ES-I3 (cell line): ENCODE measurements around the gene DGKD.
A peak's percentile ranks its signal among the peaks of the same experiment; 100 is the strongest.

Source experiments
- H3K36me3 ChIP-seq: 2 replicates; pipeline ENCODE4 v1.6.1; 2013; ENCODE audit warnings: mild to moderate bottlenecking, low read length, control low read depth, moderate library complexity; ENCODE audit not compliant: insufficient read depth
- H3K4me1 ChIP-seq: 2 replicates; pipeline ENCODE4 v1.6.1; 2013; ENCODE audit warnings: mild to moderate bottlenecking, control low read depth, low read length; ENCODE audit not compliant: insufficient read depth
- H3K9ac ChIP-seq: 2 replicates; pipeline ENCODE4 v1.6.1; 2013; ENCODE audit warnings: low read depth, mild to moderate bottlenecking, low read length, moderate library complexity
- H3K9me3 ChIP-seq: 2 replicates; pipeline ENCODE4 v1.6.1; 2013; ENCODE audit warnings: mild to moderate bottlenecking, low read length, moderate library complexity; ENCODE audit not compliant: control insufficient read depth, insufficient read depth

The DGKD gene, protein sequence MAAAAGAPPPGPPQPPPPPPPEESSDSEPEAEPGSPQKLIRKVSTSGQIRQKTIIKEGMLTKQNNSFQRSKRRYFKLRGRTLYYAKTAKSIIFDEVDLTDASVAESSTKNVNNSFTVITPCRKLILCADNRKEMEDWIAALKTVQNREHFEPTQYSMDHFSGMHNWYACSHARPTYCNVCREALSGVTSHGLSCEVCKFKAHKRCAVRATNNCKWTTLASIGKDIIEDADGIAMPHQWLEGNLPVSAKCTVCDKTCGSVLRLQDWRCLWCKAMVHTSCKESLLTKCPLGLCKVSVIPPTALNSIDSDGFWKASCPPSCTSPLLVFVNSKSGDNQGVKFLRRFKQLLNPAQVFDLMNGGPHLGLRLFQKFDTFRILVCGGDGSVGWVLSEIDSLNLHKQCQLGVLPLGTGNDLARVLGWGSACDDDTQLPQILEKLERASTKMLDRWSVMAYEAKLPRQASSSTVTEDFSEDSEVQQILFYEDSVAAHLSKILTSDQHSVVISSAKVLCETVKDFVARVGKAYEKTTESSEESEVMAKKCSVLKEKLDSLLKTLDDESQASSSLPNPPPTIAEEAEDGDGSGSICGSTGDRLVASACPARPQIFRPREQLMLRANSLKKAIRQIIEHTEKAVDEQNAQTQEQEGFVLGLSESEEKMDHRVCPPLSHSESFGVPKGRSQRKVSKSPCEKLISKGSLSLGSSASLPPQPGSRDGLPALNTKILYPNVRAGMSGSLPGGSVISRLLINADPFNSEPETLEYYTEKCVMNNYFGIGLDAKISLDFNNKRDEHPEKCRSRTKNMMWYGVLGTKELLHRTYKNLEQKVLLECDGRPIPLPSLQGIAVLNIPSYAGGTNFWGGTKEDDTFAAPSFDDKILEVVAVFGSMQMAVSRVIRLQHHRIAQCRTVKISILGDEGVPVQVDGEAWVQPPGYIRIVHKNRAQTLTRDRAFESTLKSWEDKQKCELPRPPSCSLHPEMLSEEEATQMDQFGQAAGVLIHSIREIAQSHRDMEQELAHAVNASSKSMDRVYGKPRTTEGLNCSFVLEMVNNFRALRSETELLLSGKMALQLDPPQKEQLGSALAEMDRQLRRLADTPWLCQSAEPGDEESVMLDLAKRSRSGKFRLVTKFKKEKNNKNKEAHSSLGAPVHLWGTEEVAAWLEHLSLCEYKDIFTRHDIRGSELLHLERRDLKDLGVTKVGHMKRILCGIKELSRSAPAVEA

DNA sequence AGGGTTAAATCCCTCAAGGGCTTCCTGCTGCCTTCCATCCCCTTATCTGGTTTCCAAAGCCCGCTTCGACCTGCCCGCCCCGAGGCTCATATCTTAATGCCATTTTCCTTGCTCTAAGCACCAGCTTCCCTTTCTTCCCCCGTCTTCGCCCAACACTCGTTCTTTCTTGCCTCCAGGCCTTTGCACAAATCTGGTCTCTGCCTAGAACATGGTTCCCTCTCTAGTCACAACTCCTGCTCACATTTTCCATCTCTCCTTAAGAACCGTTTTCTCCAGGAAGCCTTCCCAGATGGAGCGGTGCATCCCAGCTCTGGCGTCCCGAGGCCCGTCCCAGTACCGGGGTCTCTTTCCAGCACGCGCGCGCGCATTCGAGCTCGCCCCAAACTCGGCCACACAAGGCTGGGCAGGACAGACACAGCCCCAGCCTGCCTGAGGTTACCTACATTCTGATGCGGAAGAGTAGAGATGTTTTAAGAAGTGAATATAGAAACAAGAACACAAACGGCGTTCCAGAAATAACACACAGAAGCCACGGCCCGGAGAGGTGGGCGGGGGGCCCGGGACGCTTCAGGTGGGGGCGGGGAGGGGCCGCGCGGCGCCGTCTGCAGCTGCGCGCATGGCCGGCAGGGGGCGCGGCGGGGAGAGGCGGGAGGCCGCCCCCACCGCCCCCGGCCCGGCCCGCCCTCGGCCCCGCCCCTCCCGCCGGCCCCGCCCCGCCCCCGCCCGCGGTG is at the start of gene DGKD:
TSS of gene DGKD (plus strand) at position 726 of the 731 bp plus-strand sequence. CDS start 25 bp downstream, outside the sequence.
- Histone ChIP-seq H3K4me1 (peaks cover 9% of the 10 kb centered on the region; the same call in 1 of the 2 replicates), H3K9ac (peak within 1 kb of the TSS; percentile 92), H3K36me3 (no peaks in the 10 kb centered on the region), H3K9me3 (no peaks in the 10 kb centered on the region)

GRCh38 chr2:233307565-233307964 is 46.7 kb upstream of the DGKD start, which contains the start of gene SAG:
Gene SAG (plus strand): TSS chr2:233307816. CDS start chr2:233309190, 1,374 bp downstream.
- H3K9ac ChIP-seq: no peak within 1 kb of the TSS
- H3K4me1 ChIP-seq: no peaks in the 10 kb centered on the region; the same call in 1 of the 2 replicates
- H3K36me3 ChIP-seq: no peaks in the 10 kb centered on the region
- no peaks in the 10 kb centered on the region for H3K9me3 ChIP-seq

DNA sequence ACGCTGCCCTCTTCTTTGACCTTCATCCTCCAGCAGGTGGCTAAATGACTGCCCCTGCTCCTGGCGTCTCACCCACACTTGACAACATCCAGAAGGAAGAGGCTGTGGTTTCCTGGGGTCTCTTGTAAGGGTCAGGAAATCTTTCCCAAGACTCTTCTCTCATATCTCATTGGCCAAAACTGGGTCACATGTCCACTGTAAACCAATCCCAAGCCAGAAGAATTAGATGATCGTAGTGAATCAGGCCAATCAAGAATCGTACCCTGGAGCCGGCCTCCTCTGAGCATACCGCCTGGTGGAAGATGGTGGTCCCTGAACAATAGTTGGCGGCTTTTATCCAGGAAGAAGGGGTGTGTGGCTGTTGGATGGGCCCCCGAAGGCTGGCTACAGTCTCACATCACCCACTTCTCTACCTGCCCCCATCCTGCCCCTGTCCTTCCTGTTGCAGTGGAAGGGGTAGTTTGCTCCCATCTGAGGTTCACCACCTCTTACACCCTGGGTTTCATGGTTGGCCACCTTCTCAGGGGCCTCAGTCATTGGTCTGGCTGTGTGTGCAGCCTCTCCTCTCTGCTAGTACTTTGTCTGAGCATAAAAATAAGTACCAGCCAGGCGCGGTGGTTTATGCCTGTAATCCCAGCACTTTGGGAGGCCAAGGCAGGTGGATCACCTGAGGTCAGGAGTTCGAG is 42.9 kb upstream of the DGKD start:
- no peak overlapping the region for H3K9ac ChIP-seq
- H3K36me3 ChIP-seq: no peaks in the 10 kb centered on the region
- H3K9me3 ChIP-seq: no peaks in the 10 kb centered on the region
- H3K4me1 ChIP-seq: no peaks in the 10 kb centered on the region; the same call in 1 of the 2 replicates

DNA sequence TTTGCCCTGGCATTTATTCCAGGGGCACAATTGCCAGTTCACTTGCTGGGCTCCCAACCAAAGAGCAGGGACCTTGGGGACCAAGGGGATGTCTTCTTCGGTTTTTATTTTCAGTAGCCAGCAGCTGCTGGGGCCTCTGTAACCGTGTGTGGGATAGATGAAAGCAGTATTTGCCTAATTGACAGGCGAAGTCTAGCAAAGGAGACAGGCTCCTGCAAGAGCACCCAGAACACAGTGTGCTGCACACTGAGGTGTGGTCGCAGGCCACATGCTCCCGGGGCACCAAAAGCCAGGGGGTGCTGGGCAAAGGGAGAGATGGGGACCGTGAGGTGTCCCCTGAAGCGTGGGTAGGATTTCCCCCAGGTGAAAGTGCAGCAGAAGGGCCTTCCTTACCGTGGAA is 41.4 kb upstream of the DGKD start:
- Histone ChIP-seq H3K9ac (no peak overlapping the region), H3K9me3 (no peaks in the 10 kb centered on the region), H3K36me3 (no peaks in the 10 kb centered on the region), H3K4me1 (no peaks in the 10 kb centered on the region)

DNA sequence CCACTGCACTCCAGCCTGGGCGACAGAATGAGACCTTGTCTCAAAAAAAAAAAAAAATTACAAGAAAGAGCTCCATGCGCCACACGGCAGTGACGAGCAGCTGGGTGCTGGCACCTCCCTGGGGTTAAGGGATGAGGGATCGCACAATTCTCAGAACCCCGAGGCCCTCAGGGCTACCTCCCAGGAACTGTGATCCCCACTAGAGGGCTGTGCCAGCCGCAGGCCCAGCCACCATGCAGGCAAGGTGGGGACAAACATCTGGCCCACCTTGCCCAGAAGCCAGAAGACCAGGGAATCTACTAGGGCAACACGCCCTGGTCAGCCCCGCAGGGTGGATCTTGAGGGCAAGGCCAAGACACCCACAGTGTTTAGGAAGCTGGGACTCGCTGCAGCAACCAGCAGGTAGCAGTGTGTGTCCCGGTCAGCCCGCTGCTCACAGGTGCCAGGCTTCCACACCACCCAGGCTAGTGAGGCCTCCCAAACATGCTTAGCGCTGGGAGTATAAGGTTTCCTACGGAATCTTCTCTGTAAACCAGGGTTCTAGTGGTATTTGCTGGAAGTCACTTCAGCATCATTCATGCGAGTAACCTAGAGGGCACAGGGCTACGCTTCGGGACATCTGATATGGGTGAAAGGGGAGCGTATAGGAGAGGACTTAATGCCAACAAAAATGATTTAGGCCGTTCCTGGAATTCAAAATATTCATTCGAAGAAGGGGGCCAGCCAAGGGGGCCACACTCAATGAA is 39.9 kb upstream of the DGKD start:
- Histone ChIP-seq H3K9ac (no peak overlapping the region), H3K36me3 (no peaks in the 10 kb centered on the region), H3K4me1 (no peaks in the 10 kb centered on the region), H3K9me3 (no peaks in the 10 kb centered on the region)

DNA sequence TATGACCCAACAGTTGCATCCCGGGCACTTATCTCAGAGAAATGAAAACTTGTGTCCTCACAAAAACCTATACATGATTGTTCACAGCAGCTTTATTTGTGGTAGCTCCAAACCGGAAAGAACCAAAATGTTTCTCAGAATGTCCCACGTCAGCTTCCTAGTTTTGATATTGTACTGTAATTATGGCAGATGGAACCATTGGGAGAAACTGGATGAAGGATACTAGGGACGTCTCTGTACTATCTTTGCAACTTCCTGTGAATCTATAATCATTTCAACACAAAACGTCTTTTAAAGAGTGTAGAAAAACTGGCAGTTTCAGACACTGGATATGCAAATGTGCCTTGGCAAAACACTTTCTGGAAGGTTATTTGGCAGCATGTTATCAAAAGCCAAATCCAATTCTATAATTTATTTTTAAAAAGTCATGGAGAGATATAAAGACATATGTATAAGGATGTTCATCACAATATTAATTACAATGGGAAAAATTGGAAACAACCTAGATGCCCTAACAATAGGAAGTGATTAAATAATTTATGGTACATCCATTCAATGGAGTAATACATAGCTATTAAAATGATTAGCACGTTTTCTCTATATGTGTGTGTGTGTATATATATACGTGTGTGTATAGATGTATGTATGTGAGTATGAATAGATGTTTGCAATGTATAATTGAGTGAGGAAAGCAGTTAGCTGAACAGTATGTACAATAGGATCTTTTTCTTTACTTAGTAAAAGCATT is 36.9 kb upstream of the DGKD start:
- H3K4me1 ChIP-seq: no peaks in the 10 kb centered on the region
- no peak overlapping the region for H3K9ac ChIP-seq
- no peaks in the 10 kb centered on the region for H3K9me3 ChIP-seq
- H3K36me3 ChIP-seq: no peaks in the 10 kb centered on the region

DNA sequence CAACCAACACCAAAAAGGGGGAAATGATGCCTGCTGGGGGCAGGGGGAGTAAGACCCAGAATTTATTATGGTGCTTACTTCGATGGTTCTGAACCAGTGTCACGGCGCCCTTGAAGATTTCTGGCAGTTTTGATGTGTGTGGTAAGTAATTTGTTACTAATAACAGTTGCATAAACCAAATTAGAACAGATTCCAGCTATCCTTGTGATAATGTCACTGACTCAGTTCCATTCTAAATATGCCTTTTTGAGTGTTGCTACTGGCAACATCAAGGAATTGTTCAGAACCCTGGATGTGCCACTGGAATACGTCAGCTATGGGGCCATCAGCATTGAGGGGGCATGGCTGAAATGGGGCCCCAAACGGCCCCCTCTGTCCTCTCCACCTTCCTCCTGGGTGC is 35.0 kb upstream of the DGKD start:
- no peaks in the 10 kb centered on the region for H3K4me1 ChIP-seq

DNA sequence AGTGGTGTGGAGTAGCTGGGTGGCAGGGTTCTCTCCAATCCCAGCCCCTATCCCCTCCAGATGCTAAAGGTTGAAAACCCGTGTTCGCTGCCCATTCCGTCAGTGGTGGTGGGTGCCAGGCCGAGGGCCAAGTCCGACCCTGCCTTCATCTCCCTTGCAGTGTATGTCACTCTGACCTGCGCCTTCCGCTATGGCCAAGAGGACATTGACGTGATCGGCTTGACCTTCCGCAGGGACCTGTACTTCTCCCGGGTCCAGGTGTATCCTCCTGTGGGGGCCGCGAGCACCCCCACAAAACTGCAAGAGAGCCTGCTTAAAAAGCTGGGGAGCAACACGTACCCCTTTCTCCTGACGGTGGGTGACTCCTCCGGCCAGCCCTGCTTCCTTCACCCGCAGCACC is 33.8 kb upstream of the DGKD start:
- Histone ChIP-seq H3K9me3 (no peaks in the 10 kb centered on the region), H3K4me1 (no peaks in the 10 kb centered on the region), H3K9ac (no peak overlapping the region), H3K36me3 (no peaks in the 10 kb centered on the region)

More for the DNA sequence above, 35.0 kb upstream of the DGKD start:
- H3K36me3 ChIP-seq: no peaks in the 10 kb centered on the region
- no peak overlapping the region for H3K9ac ChIP-seq
- no peaks in the 10 kb centered on the region for H3K9me3 ChIP-seq

- H3K9ac ChIP-seq: no peak overlapping the region
- H3K4me1 ChIP-seq: no peaks in the 10 kb centered on the region
- no peaks in the 10 kb centered on the region for H3K36me3 ChIP-seq
- no peaks in the 10 kb centered on the region for H3K9me3 ChIP-seq
Measured at GRCh38 chr2:233321166-233321565, 33.1 kb upstream of the DGKD start.

GRCh38 chr2:233323851-233324250 is 30.4 kb upstream of the DGKD start:
- Histone ChIP-seq H3K36me3 (no peaks in the 10 kb centered on the region), H3K9me3 (no peaks in the 10 kb centered on the region), H3K9ac (no peak overlapping the region), H3K4me1 (peaks cover under 1% of the 10 kb centered on the region; the same call in 1 of the 2 replicates)

GRCh38 chr2:233325256-233325655 is 29.0 kb upstream of the DGKD start:
- peaks cover 11% of the 10 kb centered on the region for H3K4me1 ChIP-seq
- H3K9ac ChIP-seq: no peak overlapping the region
- H3K36me3 ChIP-seq: no peaks in the 10 kb centered on the region
- no peaks in the 10 kb centered on the region for H3K9me3 ChIP-seq

DNA sequence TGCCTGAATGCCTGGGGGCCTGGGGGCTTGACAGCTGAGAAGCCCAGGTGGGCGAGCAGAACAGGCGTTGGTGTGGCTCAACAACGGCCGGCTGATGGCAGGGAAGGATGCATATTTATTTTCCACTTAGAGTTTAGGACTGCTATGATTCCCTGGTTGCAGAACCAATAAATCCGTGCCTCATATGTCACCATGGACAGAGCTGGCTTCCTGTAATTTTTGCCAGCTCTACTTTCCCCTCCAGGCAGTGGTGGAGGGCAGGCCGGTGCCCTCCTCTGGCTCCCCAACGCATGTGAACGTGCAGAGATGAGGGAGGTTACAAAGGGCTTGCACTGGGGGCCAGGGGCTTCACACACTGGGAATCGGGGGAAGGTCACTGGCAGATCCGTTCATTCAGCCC is 28.5 kb upstream of the DGKD start:
- Histone ChIP-seq H3K36me3 (no peaks in the 10 kb centered on the region), H3K4me1 (peaks cover 11% of the 10 kb centered on the region), H3K9me3 (no peaks in the 10 kb centered on the region), H3K9ac (no peak overlapping the region)
